ENCODE results near the gene CLDN22. TPM values are rescaled to one million over a fixed set of nuclear protein-coding genes. Genes with fewer than 3 reads are reported as not detected.

The CLDN22 gene
- total RNA-seq, 1 experiment from 2014 or later = not detected

DNA sequence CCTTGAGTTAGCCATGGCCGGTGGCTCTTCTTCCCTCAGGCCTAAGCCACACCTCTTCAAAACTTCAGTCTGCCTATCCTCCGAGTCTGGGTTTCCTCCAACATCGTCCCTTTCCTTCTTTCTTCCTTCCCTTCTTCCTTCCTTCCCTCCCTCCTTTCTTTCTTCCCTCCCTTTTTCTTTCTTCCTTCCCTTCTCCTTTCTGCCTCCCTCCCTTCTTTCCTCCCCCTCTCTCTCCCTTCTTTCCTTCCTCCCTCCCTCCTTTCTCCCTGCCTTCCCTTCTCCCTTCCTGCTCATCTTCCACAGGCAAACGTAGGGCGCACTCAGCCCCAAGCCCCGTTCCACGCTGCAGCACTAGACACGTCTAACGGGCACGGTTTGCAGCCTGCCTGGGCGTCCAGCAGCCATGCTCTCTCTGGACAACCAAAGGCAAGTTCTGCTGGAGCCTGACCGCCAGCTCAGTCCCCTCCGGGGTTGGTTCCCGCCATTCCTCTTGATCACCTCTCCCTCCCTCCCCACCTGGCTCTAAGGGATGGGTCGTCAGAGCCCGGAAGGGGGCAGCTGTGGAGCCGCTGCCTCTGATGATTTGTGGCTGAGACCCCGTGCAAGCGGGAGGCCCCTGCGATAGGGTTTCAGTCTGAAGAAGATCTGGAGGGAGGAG lies 36.2 kb upstream of the CLDN22 start:
- no peak overlapping the region for H3K27ac ChIP-seq (ENCODE audit: low read depth, low read length)
- ChIA-PET POLR2A (no interaction called here), RAD21 (ENCODE audit: low non-redundant PET in 1 of 2, low total read pairs in 2 of 2, uncharacterized antibody in 2 of 2, unreplicated experiment in 2 of 2) (no interaction called here), CTCF (no interaction called here)
- BruUV-seq (replicated peaks) = no TSS peak
- no peaks in the 10 kb centered on the region for H3K9me2 ChIP-seq (ENCODE audit: insufficient read depth)
- intact Hi-C loops (cut with micrococcal nuclease) = no loop called here
- H4K20me1 ChIP-seq (ENCODE audit: insufficient read depth) = no peaks in the 10 kb centered on the region
- DNase-seq (ENCODE audit: low read depth, low spot score) = no peak
- no peak overlapping the region for H2AFZ ChIP-seq (ENCODE audit: low read depth, low read length, poor library complexity, severe bottlenecking)
- H3K4me3 ChIP-seq (replicated peaks in 1 of 2; ENCODE audit: low read depth in 1 of 2, low read length in 2 of 2) = no peak overlapping the region
- H3K9me3 ChIP-seq (ENCODE audit: control insufficient read depth in 1 of 2, insufficient read depth in 1 of 2, low read depth in 1 of 2, low read length in 2 of 2) = no peaks in the 10 kb centered on the region
- TF ChIP-seq YY1 (IDR thresholded peaks at IDR 0.05; ENCODE audit: extremely low read depth, insufficient replicate concordance, low read depth, low read length) (no peak), ELF1 (IDR thresholded peaks at IDR 0.05; ENCODE audit: borderline replicate concordance, low read depth) (no peak), ZFX (IDR thresholded peaks at IDR 0.05) (no peak), SP1 (IDR thresholded peaks at IDR 0.05; ENCODE audit: low read depth) (no peak), FOSL1 (IDR thresholded peaks at IDR 0.05; ENCODE audit: low read depth) (no peak), SIN3A (IDR thresholded peaks at IDR 0.05; ENCODE audit: low read depth) (no peak), EZH2phosphoT487 (IDR thresholded peaks at IDR 0.05; ENCODE audit: borderline replicate concordance) (no peak), CBX3 (IDR thresholded peaks at IDR 0.05; ENCODE audit: low read depth) (no peak), POLR2AphosphoS5 (IDR thresholded peaks at IDR 0.05; ENCODE audit: low read depth, low read length) (no peak), POLR2A (IDR thresholded peaks at IDR 0.05; ENCODE audit: borderline replicate concordance, extremely low read depth, insufficient read depth, insufficient read length) (no peak), ZNF274 (IDR thresholded peaks at IDR 0.05; ENCODE audit: low read depth, low read length) (no peak), TCF7L2 (IDR thresholded peaks at IDR 0.05; ENCODE audit: borderline replicate concordance, extremely low read depth, insufficient read depth, insufficient read length) (no peak), CEBPB (IDR thresholded peaks at IDR 0.05; ENCODE audit: low read depth) (no peak), EGR1 (IDR thresholded peaks at IDR 0.05; ENCODE audit: low read depth) (no peak), SRF (IDR thresholded peaks at IDR 0.05; ENCODE audit: low read depth) (no peak), EZH2 (IDR thresholded peaks at IDR 0.05) (no peak), RAD21 (IDR thresholded peaks at IDR 0.05; ENCODE audit: low read depth) (no peak)
- TF ChIP-seq, protein P1, sequence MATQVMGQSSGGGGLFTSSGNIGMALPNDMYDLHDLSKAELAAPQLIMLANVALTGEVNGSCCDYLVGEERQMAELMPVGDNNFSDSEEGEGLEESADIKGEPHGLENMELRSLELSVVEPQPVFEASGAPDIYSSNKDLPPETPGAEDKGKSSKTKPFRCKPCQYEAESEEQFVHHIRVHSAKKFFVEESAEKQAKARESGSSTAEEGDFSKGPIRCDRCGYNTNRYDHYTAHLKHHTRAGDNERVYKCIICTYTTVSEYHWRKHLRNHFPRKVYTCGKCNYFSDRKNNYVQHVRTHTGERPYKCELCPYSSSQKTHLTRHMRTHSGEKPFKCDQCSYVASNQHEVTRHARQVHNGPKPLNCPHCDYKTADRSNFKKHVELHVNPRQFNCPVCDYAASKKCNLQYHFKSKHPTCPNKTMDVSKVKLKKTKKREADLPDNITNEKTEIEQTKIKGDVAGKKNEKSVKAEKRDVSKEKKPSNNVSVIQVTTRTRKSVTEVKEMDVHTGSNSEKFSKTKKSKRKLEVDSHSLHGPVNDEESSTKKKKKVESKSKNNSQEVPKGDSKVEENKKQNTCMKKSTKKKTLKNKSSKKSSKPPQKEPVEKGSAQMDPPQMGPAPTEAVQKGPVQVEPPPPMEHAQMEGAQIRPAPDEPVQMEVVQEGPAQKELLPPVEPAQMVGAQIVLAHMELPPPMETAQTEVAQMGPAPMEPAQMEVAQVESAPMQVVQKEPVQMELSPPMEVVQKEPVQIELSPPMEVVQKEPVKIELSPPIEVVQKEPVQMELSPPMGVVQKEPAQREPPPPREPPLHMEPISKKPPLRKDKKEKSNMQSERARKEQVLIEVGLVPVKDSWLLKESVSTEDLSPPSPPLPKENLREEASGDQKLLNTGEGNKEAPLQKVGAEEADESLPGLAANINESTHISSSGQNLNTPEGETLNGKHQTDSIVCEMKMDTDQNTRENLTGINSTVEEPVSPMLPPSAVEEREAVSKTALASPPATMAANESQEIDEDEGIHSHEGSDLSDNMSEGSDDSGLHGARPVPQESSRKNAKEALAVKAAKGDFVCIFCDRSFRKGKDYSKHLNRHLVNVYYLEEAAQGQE (IDR thresholded peaks at IDR 0.05; ENCODE audit: low read depth) = no peak
- TF ChIP-seq, protein P2, sequence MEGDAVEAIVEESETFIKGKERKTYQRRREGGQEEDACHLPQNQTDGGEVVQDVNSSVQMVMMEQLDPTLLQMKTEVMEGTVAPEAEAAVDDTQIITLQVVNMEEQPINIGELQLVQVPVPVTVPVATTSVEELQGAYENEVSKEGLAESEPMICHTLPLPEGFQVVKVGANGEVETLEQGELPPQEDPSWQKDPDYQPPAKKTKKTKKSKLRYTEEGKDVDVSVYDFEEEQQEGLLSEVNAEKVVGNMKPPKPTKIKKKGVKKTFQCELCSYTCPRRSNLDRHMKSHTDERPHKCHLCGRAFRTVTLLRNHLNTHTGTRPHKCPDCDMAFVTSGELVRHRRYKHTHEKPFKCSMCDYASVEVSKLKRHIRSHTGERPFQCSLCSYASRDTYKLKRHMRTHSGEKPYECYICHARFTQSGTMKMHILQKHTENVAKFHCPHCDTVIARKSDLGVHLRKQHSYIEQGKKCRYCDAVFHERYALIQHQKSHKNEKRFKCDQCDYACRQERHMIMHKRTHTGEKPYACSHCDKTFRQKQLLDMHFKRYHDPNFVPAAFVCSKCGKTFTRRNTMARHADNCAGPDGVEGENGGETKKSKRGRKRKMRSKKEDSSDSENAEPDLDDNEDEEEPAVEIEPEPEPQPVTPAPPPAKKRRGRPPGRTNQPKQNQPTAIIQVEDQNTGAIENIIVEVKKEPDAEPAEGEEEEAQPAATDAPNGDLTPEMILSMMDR (IDR thresholded peaks at IDR 0.05 in 2 of 3, conservative IDR thresholded peaks at IDR 0.05 in 1 of 3; ENCODE audit: borderline replicate concordance in 1 of 3, insufficient read depth in 1 of 3, low read depth in 2 of 3, low read length in 2 of 3) = no peak
- TF ChIP-seq, protein P3, sequence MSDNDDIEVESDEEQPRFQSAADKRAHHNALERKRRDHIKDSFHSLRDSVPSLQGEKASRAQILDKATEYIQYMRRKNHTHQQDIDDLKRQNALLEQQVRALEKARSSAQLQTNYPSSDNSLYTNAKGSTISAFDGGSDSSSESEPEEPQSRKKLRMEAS (IDR thresholded peaks at IDR 0.05) = no peak
- no peak overlapping the region for H3K9ac ChIP-seq (ENCODE audit: low read length)
- no peaks in the 10 kb centered on the region for H3K27me3 ChIP-seq (ENCODE audit: insufficient read depth, low read length)
- no peaks in the 10 kb centered on the region for H3K79me2 ChIP-seq (ENCODE audit: insufficient read depth, low read length)
- H3K36me3 ChIP-seq (ENCODE audit: control insufficient read depth in 1 of 2, insufficient read depth in 2 of 2, low read length in 2 of 2) = no peaks in the 10 kb centered on the region
- peaks cover 0 to 4% of the 10 kb centered on the region in 2 experiments; a peak in 1 of 4 replicates for H3K4me1 ChIP-seq (ENCODE audit: control insufficient read depth in 1 of 2, insufficient read depth in 2 of 2, low read length in 2 of 2)
- ATAC-seq = no peak
- no peak overlapping the region for H3K4me2 ChIP-seq (ENCODE audit: low read length)
